ENCODE data around the gene ADAMTSL5.
"Not testable (repeated sequence)": the region's sequence is repeated elsewhere in the genome, so short reads cannot be mapped to it uniquely, and the experiment has no call there.

ADAMTSL5 gene

GRCh38 chr19:1528596-1529429, 16.0 kb upstream of the ADAMTSL5 start:
- DNase-seq = no peak

GRCh38 chr19:1527650-1528309, 15.0 kb upstream of the ADAMTSL5 start:
- no peak for DNase-seq

- DNase-seq = no peak
Observed at GRCh38 chr19:1526979-1527649, 14.3 kb upstream of the ADAMTSL5 start.

- no peak for DNase-seq
Observed at GRCh38 chr19:1526066-1526778, 13.4 kb upstream of the ADAMTSL5 start.

- DNase-seq = no peak
Observed at GRCh38 chr19:1525343-1525742, 12.5 kb upstream of the ADAMTSL5 start.

- no peak for DNase-seq
Observed at GRCh38 chr19:1524972-1525325, 12.1 kb upstream of the ADAMTSL5 start.

GRCh38 chr19:1524287-1524971, 11.6 kb upstream of the ADAMTSL5 start:
- DNase-seq = no peak

- peak in 1 of 3 donors; percentile 23 for DNase-seq
Observed at GRCh38 chr19:1523412-1524286, 10.8 kb upstream of the ADAMTSL5 start, which contains the start of gene PLK5. TSS of gene PLK5 (plus strand) at chr19:1524077. CDS start at chr19:1526997, 2,920 bp downstream.

GRCh38 chr19:1522838-1523237, 10.0 kb upstream of the ADAMTSL5 start:
- no peak for DNase-seq

GRCh38 chr19:1522061-1522460, 9.2 kb upstream of the ADAMTSL5 start:
- no peak for DNase-seq

- no peak for DNase-seq
Observed at GRCh38 chr19:1521636-1522035, 8.8 kb upstream of the ADAMTSL5 start.

- DNase-seq = no peak
Observed at GRCh38 chr19:1520203-1520780, 7.5 kb upstream of the ADAMTSL5 start.

- not testable (repeated sequence) for DNase-seq
Observed at GRCh38 chr19:1519802-1520201, 7.0 kb upstream of the ADAMTSL5 start.

- DNase-seq = no peak
Observed at GRCh38 chr19:1518471-1518870, 5.7 kb upstream of the ADAMTSL5 start.

- DNase-seq = no peak
Observed at GRCh38 chr19:1516395-1516753, 3.6 kb upstream of the ADAMTSL5 start.

- no peak for DNase-seq
Observed at GRCh38 chr19:1514986-1515721, 2.3 kb upstream of the ADAMTSL5 start.

- no peak for DNase-seq
Observed at GRCh38 chr19:1514295-1514661, 1.5 kb upstream of the ADAMTSL5 start.

- DNase-seq = peak; percentile 84 to 95 (median 87)
Observed at GRCh38 chr19:1513499-1514294, 878 bp upstream of the ADAMTSL5 start.

Measured in suppressor macrophage treated with lipopolysaccharide for 1 hour (primary cell).